Measurements from ENCODE around the gene SLC6A19.

SLC6A19 gene

DNA sequence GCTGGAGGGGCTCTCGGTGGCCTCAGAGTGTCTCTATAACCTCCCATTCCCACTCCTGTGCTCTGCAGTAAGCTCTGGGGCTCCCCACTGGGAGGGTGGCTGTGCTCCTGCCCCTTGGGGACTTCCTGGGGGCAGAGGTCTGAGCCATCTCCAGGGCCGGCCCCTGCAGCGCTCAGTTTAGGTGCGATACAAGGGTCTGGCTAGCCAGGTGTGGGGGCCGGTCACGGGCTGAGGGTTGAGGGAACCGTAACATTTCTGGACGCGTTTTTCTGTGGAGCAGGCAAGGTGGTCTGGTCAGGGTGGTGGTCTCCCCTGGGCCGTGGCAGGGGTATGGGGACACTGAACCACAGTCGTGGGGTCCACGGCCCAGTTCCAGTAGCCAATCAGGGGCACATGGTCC lies 38.0 kb upstream of the SLC6A19 start:
- H3K9me3 ChIP-seq (ENCODE audit: control insufficient read depth, insufficient read depth, low read depth, low read length) = no peaks in the 10 kb centered on the region
- TF ChIP-seq ZNF155 (tag by site-specific recombination; IDR thresholded peaks at IDR 0.05) (no peak), ZBTB48 (tag by site-specific recombination; IDR thresholded peaks at IDR 0.05) (no peak)
- ChIA-PET POLR2A (interaction anchor here (0.6 kb wide), 1 partner anchor 48 kb away, joined by 5 read pairs; no protein-coding TSS in a partner anchor), CTCF (interaction anchor here (0.7 to 2.7 kb wide), 5 partner anchors 11 to 494 kb away, joined by 3 to 15 read pairs (median 3); no protein-coding TSS in a partner anchor)
- no peak overlapping the region for H3K27ac ChIP-seq (ENCODE audit: extremely low read depth, low read depth, low read length)
- H3K4me1 ChIP-seq (ENCODE audit: control insufficient read depth, insufficient read depth, low read length) = no peaks in the 10 kb centered on the region
- no peaks in the 10 kb centered on the region for H3K36me3 ChIP-seq (ENCODE audit: control insufficient read depth in 2 of 2, insufficient read depth in 1 of 2, low read length in 2 of 2)
- no peak overlapping the region for H3K4me3 ChIP-seq (ENCODE audit: low read depth, low read length)

DNA sequence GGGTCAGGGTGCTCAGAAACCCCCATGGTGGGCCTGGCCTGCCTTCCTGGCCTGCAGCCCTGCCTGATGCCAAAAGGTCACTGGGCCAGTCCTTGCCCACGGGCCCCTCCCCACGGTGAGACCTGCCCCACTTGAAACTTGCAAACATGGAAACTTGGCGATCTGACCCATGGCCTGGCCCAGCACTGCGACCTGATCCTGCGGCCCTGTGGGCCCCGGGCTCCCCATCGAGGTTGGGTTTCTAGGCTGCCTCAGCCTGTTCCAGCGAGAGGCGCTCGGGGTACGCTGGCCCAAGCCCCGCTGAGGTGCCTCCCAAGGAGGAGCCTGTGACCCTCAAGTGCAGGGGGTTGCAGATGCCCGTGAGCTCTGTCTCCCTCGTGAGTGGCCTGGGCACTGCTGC lies 37.5 kb upstream of the SLC6A19 start:
- no peak overlapping the region for H3K27ac ChIP-seq (ENCODE audit: extremely low read depth, low read depth, low read length)
- ChIA-PET CTCF (interaction anchor here (0.6 to 1.5 kb wide), 2 partner anchors 16 to 22 kb away, joined by 3 read pairs; no protein-coding TSS in a partner anchor), POLR2A (no interaction called here)
- H3K9me3 ChIP-seq (ENCODE audit: control insufficient read depth, insufficient read depth, low read depth, low read length) = no peaks in the 10 kb centered on the region
- H3K4me1 ChIP-seq (ENCODE audit: control insufficient read depth, insufficient read depth, low read length) = no peaks in the 10 kb centered on the region
- no peak for TF ChIP-seq ZNF248 (tag by site-specific recombination; IDR thresholded peaks at IDR 0.05)
- TF ChIP-seq TCF7L2 (IDR thresholded peaks at IDR 0.05; ENCODE audit: borderline replicate concordance, low read depth, low read length) = no peak
- TF ChIP-seq ZNF184 (tag by site-specific recombination; IDR thresholded peaks at IDR 0.05) = no peak
- TF ChIP-seq ZNF660 (tag by site-specific recombination; IDR thresholded peaks at IDR 0.05) = no peak
- no peak for TF ChIP-seq ZBTB17 (tag by site-specific recombination; IDR thresholded peaks at IDR 0.05)
- TF ChIP-seq ZNF223 (tag by site-specific recombination; IDR thresholded peaks at IDR 0.05) = no peak
- TF ChIP-seq ZNF423 (tag by site-specific recombination; IDR thresholded peaks at IDR 0.05) = no peak
- TF ChIP-seq ZNF121 (tag by site-specific recombination; IDR thresholded peaks at IDR 0.05) = no peak
- no peak for TF ChIP-seq ZNF747 (tag by site-specific recombination; IDR thresholded peaks at IDR 0.05)
- no peak for TF ChIP-seq ZNF548 (tag by site-specific recombination; IDR thresholded peaks at IDR 0.05)
- TF ChIP-seq, protein P1, sequence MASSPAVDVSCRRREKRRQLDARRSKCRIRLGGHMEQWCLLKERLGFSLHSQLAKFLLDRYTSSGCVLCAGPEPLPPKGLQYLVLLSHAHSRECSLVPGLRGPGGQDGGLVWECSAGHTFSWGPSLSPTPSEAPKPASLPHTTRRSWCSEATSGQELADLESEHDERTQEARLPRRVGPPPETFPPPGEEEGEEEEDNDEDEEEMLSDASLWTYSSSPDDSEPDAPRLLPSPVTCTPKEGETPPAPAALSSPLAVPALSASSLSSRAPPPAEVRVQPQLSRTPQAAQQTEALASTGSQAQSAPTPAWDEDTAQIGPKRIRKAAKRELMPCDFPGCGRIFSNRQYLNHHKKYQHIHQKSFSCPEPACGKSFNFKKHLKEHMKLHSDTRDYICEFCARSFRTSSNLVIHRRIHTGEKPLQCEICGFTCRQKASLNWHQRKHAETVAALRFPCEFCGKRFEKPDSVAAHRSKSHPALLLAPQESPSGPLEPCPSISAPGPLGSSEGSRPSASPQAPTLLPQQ (tag by site-specific recombination; IDR thresholded peaks at IDR 0.05) = no peak
- TF ChIP-seq SP3 (tag by site-specific recombination; IDR thresholded peaks at IDR 0.05) = no peak
- TF ChIP-seq, protein P2, sequence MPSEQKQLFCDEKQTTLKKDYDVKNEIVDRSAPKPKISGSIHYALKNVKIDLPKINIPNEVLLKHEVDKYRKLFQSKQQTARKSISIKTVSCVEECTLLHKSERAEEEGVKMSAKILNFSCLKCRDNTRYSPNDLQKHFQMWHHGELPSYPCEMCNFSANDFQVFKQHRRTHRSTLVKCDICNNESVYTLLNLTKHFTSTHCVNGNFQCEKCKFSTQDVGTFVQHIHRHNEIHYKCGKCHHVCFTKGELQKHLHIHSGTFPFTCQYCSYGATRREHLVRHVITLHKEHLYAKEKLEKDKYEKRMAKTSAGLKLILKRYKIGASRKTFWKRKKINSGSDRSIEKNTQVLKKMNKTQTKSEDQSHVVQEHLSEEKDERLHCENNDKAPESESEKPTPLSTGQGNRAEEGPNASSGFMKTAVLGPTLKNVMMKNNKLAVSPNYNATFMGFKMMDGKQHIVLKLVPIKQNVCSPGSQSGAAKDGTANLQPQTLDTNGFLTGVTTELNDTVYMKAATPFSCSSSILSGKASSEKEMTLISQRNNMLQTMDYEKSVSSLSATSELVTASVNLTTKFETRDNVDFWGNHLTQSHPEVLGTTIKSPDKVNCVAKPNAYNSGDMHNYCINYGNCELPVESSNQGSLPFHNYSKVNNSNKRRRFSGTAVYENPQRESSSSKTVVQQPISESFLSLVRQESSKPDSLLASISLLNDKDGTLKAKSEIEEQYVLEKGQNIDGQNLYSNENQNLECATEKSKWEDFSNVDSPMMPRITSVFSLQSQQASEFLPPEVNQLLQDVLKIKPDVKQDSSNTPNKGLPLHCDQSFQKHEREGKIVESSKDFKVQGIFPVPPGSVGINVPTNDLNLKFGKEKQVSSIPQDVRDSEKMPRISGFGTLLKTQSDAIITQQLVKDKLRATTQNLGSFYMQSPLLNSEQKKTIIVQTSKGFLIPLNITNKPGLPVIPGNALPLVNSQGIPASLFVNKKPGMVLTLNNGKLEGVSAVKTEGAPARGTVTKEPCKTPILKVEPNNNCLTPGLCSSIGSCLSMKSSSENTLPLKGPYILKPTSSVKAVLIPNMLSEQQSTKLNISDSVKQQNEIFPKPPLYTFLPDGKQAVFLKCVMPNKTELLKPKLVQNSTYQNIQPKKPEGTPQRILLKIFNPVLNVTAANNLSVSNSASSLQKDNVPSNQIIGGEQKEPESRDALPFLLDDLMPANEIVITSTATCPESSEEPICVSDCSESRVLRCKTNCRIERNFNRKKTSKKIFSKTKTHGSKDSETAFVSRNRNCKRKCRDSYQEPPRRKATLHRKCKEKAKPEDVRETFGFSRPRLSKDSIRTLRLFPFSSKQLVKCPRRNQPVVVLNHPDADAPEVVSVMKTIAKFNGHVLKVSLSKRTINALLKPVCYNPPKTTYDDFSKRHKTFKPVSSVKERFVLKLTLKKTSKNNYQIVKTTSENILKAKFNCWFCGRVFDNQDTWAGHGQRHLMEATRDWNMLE (tag by site-specific recombination; conservative IDR thresholded peaks at IDR 0.05; ENCODE audit: low read depth) = no peak
- no peak for TF ChIP-seq ZNF707 (tag by site-specific recombination; IDR thresholded peaks at IDR 0.05)
- no peak for TF ChIP-seq KLF1 (tag by site-specific recombination; IDR thresholded peaks at IDR 0.05)
- TF ChIP-seq, protein P3, sequence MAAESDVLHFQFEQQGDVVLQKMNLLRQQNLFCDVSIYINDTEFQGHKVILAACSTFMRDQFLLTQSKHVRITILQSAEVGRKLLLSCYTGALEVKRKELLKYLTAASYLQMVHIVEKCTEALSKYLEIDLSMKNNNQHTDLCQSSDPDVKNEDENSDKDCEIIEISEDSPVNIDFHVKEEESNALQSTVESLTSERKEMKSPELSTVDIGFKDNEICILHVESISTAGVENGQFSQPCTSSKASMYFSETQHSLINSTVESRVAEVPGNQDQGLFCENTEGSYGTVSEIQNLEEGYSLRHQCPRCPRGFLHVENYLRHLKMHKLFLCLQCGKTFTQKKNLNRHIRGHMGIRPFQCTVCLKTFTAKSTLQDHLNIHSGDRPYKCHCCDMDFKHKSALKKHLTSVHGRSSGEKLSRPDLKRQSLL (tag by site-specific recombination; IDR thresholded peaks at IDR 0.05) = no peak
- no peaks in the 10 kb centered on the region for H3K36me3 ChIP-seq (ENCODE audit: control insufficient read depth in 2 of 2, insufficient read depth in 1 of 2, low read length in 2 of 2)
- no peak overlapping the region for H3K4me3 ChIP-seq (ENCODE audit: low read depth, low read length)
